ENCODE measurements around the gene SRPRA.
"Not testable (repeated sequence)": the region's sequence is repeated elsewhere in the genome, so short reads cannot be mapped to it uniquely, and the experiment has no call there.

DNA sequence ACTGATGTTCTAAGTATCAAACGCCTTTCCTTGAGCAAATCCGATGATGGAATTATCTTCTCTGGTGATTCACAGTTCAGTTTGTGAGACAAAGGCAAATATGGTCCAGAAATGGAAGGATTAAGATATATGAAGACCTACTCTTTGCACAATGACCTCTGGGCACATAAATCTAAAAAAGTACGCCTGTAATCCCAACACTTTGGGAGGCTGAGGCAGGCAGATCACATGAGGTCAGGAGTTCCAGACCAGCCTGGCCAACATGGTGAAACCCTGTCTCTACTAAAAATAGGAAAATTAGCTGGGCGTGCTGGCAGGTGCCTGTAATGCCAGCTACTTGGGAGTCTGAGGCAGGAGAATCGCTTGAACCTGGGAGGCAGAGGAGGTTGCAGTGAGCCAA is 13.2 kb downstream of the SRPRA start:
- TF ChIP-seq, protein P1, sequence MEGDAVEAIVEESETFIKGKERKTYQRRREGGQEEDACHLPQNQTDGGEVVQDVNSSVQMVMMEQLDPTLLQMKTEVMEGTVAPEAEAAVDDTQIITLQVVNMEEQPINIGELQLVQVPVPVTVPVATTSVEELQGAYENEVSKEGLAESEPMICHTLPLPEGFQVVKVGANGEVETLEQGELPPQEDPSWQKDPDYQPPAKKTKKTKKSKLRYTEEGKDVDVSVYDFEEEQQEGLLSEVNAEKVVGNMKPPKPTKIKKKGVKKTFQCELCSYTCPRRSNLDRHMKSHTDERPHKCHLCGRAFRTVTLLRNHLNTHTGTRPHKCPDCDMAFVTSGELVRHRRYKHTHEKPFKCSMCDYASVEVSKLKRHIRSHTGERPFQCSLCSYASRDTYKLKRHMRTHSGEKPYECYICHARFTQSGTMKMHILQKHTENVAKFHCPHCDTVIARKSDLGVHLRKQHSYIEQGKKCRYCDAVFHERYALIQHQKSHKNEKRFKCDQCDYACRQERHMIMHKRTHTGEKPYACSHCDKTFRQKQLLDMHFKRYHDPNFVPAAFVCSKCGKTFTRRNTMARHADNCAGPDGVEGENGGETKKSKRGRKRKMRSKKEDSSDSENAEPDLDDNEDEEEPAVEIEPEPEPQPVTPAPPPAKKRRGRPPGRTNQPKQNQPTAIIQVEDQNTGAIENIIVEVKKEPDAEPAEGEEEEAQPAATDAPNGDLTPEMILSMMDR (conservative IDR thresholded peaks at IDR 0.05 in 1 of 2, IDR thresholded peaks at IDR 0.05 in 1 of 2; ENCODE audit: low read depth in 1 of 2, low read length in 2 of 2), result not testable (repeated sequence)
- not testable (repeated sequence) for TF ChIP-seq EZH2 (IDR thresholded peaks at IDR 0.05; ENCODE audit: low read length, missing control alignments)
